HUES48 (cell line): ENCODE data around the gene DCBLD2.
"Not testable (repeated sequence)": the region's sequence is repeated elsewhere in the genome, so short reads cannot be mapped to it uniquely, and the experiment has no call there.

ENCODE experiments used
- H3K27ac ChIP-seq: one replicate; pipeline ENCODE4 v1.7.0; 2013; ENCODE audit warnings: low read depth, low read length, inconsistent platforms
- H3K27me3 ChIP-seq: 2 replicates; pipeline ENCODE4 v1.6.1; 2013; ENCODE audit warnings: mild to moderate bottlenecking, low read length; ENCODE audit not compliant: control insufficient read depth, insufficient read depth
- H3K36me3 ChIP-seq: 2 replicates; pipeline ENCODE4 v1.6.1; 2013; ENCODE audit warnings: low read length; ENCODE audit not compliant: control insufficient read depth, insufficient read depth
- H3K4me1 ChIP-seq: 2 replicates; pipeline ENCODE4 v1.6.1; 2013; ENCODE audit warnings: mild to moderate bottlenecking, low read length; ENCODE audit not compliant: control insufficient read depth, insufficient read depth
- H3K4me3 ChIP-seq: 2 replicates; pipeline ENCODE4 v1.5.1; 2013; ENCODE audit warnings: mild to moderate bottlenecking, low read depth, low read length
- H3K9ac ChIP-seq: 2 replicates; pipeline ENCODE4 v1.6.1; 2013; ENCODE audit warnings: mild to moderate bottlenecking, low read depth, low read length, moderate library complexity
- H3K9me3 ChIP-seq: 2 replicates; pipeline ENCODE4 v1.6.1; 2013; ENCODE audit warnings: low read length; ENCODE audit not compliant: control insufficient read depth, insufficient read depth

Gene DCBLD2

GRCh38 chr3:98890965-98891910 lies 10.3 kb downstream of the DCBLD2 start:
- H3K4me1 ChIP-seq = peaks cover 69% of the 10 kb centered on the region
- H3K4me3 ChIP-seq = no peak overlapping the region
- H3K27ac ChIP-seq = no peak overlapping the region
- H3K27me3 ChIP-seq = no peaks in the 10 kb centered on the region
- no peaks in the 10 kb centered on the region for H3K9me3 ChIP-seq
- H3K36me3 ChIP-seq = no peaks in the 10 kb centered on the region
- H3K9ac ChIP-seq = no peak overlapping the region

- Histone ChIP-seq H3K36me3 (no peaks in the 10 kb centered on the region), H3K27ac (no peak overlapping the region), H3K9me3 (no peaks in the 10 kb centered on the region), H3K9ac (no peak overlapping the region), H3K27me3 (no peaks in the 10 kb centered on the region), H3K4me3 (no peak overlapping the region), H3K4me1 (peaks cover 78% of the 10 kb centered on the region)
These were observed 11.2 kb downstream of the DCBLD2 start for GRCh38 chr3:98890181-98890835.

GRCh38 chr3:98887684-98888083 lies 13.8 kb downstream of the DCBLD2 start:
- H3K9ac ChIP-seq = no peak overlapping the region
- H3K9me3 ChIP-seq = no peaks in the 10 kb centered on the region
- no peaks in the 10 kb centered on the region for H3K36me3 ChIP-seq
- no peaks in the 10 kb centered on the region for H3K27me3 ChIP-seq
- peaks cover 76% of the 10 kb centered on the region for H3K4me1 ChIP-seq
- H3K27ac ChIP-seq = no peak overlapping the region
- no peak overlapping the region for H3K4me3 ChIP-seq

- Histone ChIP-seq H3K27me3 (no peaks in the 10 kb centered on the region), H3K27ac (no peak overlapping the region), H3K9me3 (no peaks in the 10 kb centered on the region), H3K4me1 (peaks cover 66% of the 10 kb centered on the region), H3K4me3 (no peak overlapping the region), H3K36me3 (peaks cover under 1% of the 10 kb centered on the region), H3K9ac (no peak overlapping the region)
These were observed 15.0 kb downstream of the DCBLD2 start for GRCh38 chr3:98886525-98886924.

- H3K36me3 ChIP-seq = peaks cover 5% of the 10 kb centered on the region
- no peak overlapping the region for H3K9ac ChIP-seq
- H3K27me3 ChIP-seq = no peaks in the 10 kb centered on the region
- peak overlapping the region; percentile 9 for H3K27ac ChIP-seq
- no peak overlapping the region for H3K4me3 ChIP-seq
- H3K4me1 ChIP-seq = peaks cover 59% of the 10 kb centered on the region
- H3K9me3 ChIP-seq = no peaks in the 10 kb centered on the region
These were observed 15.6 kb downstream of the DCBLD2 start for GRCh38 chr3:98885851-98886250.

- Histone ChIP-seq H3K4me1 (peaks cover 49% of the 10 kb centered on the region), H3K27ac (peak overlapping the region; percentile 9), H3K4me3 (no peak overlapping the region; the same call in 1 of the 2 replicates), H3K9ac (no peak overlapping the region), H3K27me3 (no peaks in the 10 kb centered on the region), H3K36me3 (peaks cover 13% of the 10 kb centered on the region), H3K9me3 (no peaks in the 10 kb centered on the region)
These were observed 16.7 kb downstream of the DCBLD2 start for GRCh38 chr3:98884675-98885371.

- H3K36me3 ChIP-seq = peaks cover 21% of the 10 kb centered on the region
- H3K9ac ChIP-seq, H3K9me3 ChIP-seq, H3K27me3 ChIP-seq, H3K4me3 ChIP-seq, H3K27ac ChIP-seq: not testable (repeated sequence)
- H3K4me1 ChIP-seq = peaks cover 34% of the 10 kb centered on the region
These were observed 18.7 kb downstream of the DCBLD2 start for GRCh38 chr3:98882614-98883333.

GRCh38 chr3:98877132-98877531 lies 24.4 kb downstream of the DCBLD2 start:
- H3K9me3 ChIP-seq = no peaks in the 10 kb centered on the region
- H3K27ac ChIP-seq = no peak overlapping the region
- H3K27me3 ChIP-seq = no peaks in the 10 kb centered on the region
- H3K9ac ChIP-seq = no peak overlapping the region
- peaks cover 5% of the 10 kb centered on the region; the same call in 1 of the 2 replicates for H3K4me1 ChIP-seq
- H3K4me3 ChIP-seq = no peak overlapping the region
- H3K36me3 ChIP-seq = peaks cover 21% of the 10 kb centered on the region

GRCh38 chr3:98875535-98875934 lies 26.0 kb downstream of the DCBLD2 start:
- Histone ChIP-seq H3K36me3 (peaks cover 20% of the 10 kb centered on the region), H3K27me3 (no peaks in the 10 kb centered on the region), H3K4me3 (no peak overlapping the region), H3K9ac (no peak overlapping the region), H3K27ac (no peak overlapping the region), H3K4me1 (peaks cover 5% of the 10 kb centered on the region; the same call in 1 of the 2 replicates), H3K9me3 (no peaks in the 10 kb centered on the region)

- H3K36me3 ChIP-seq = peaks cover 13% of the 10 kb centered on the region
- no peak overlapping the region for H3K27ac ChIP-seq
- H3K9me3 ChIP-seq = no peaks in the 10 kb centered on the region
- peaks cover 5% of the 10 kb centered on the region; the same call in 1 of the 2 replicates for H3K4me1 ChIP-seq
- H3K4me3 ChIP-seq = no peak overlapping the region
- no peaks in the 10 kb centered on the region for H3K27me3 ChIP-seq
- H3K9ac ChIP-seq = no peak overlapping the region
These were observed 26.8 kb downstream of the DCBLD2 start for GRCh38 chr3:98874602-98875249.
